HG03558 (cell line): ENCODE measurements around the gene LRP1B.
"Not testable (repeated sequence)": the region's sequence is repeated elsewhere in the genome, so short reads cannot be mapped to it uniquely, and the experiment has no call there.

Experiments used
- ATAC-seq: cut with Tn5 transposase; IDR thresholded peaks from one replicate; pipeline ENCODE4 v1.9.1; 2021; ENCODE audit warnings: moderate number of reproducible peaks; ENCODE audit not compliant: unreplicated experiment; ENCODE audit errors: extremely low read depth

LRP1B gene

DNA sequence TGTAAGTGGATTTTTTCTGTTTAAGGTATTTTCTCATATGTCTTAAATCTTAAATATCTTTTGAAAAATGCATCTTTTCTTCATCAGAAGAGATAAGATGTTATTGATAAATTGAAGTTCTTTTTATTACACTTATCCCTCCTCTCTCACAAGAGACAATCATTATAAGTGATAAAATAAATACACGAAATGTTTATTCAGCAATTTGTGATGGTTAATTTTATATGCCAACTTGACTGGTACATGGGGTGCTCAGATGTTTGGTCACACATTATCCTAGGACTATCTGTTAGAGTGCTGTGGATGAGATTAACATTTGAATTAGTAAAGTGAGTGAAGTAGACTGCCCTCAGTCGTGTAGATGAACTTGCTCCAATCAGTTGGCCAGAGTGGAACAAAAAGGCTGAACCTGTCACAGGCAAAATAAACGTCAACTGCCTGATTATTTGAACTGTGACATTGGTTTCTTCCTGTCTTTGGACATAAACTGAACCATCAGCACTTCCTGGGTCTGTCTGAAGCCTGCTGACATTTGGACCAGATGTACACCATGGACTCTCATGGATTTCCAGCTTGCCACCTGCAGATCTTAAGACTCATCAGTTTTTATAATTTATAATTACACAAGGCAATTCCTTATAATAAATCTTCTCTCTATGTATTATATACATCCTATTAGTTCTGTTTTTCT is 1126.7 kb downstream of the LRP1B start:
- no peak for ATAC-seq

DNA sequence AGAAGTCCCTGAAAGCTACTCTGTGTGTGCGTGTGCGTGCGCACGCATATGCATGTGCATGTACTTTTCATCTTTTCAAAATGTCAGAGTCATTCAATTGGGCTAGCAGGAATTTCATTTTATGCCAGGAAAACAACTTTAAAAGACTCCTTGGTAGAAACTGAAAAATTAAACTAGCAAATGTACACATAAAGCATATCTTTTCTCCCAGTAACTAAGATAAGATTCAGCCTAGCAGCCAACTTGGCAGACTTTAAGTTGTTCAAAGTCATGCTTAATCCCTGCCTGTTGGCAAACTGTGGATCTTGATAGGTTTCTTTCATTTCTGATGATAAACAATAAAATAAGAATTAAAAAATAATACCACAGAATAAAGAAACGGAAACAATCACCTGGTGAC is 1129.1 kb downstream of the LRP1B start:
- ATAC-seq = no peak

DNA sequence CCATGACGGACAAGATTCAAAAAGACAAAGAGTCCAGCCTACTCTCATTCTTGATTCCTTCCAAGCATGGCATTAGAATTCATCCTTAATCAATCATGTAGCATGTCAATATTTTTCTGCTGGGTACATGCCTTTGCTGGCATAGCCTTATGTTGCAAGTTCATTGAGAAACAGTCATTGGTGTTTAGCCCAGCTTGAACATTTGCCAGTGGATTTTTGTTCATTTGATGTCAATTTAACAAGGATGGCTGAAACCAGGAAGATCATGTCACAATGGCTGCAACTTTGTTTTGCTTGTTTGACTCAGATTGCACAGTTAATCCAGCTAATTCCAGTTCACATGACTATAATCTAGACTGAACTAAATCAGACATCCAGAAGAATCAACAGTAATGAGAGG is 1132.2 kb downstream of the LRP1B start:
- no peak for ATAC-seq

DNA sequence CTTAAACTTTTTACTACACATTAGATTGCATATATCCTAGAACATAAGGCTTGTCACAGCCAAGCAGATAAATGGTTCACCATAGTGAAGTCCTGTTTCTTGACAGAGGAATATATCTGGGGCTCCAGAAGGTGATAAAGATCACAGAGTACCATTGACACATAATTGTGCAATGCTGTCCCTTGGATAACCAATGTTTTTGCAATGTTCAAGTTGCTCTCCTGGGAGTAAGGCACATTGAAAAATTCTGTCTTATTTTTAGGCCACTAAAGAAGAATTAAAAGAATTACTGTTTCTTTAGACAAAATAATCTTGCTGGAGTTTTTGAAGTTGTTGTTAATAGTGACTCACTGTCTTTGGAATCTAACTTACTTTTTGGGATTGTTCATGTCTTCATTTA is 1132.8 kb downstream of the LRP1B start:
- ATAC-seq = no peak

DNA sequence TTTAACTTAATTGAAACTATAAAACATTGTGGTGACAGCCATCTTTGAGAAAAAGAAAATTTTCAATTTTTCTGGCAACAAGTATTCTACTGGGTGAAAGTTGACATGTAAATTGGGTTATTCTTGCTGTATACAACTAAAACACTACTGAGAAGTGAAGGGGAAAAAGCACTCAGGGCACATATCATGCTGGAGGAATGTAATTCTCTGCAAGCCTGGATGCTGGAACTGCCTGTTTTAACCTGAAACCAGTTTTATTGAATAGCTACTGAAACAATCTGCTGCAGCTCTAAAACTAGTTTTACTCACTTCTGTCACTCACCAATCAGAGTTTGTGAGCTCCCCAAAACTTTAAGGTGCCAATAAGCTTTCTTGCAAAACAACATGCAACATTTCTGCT is 1136.0 kb downstream of the LRP1B start:
- no peak for ATAC-seq

DNA sequence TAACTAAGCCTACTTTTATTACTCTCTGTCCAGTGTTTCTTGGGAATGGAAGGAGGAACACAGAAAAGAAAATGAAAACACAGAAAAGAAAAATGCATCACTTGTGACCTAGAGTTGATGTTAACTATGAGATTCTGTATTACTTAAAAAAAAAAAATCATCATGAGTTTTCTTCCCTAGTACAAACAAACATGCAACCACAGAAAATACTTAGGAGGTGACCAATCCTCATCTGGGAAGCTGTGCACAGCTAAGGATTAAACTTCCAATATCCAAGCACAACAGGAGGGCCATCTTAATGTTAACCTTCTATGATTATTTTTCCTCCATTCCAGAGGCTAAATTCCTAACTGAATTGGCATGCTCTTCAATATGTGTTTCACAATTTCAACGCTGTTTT is 1140.4 kb downstream of the LRP1B start:
- ATAC-seq = no peak

DNA sequence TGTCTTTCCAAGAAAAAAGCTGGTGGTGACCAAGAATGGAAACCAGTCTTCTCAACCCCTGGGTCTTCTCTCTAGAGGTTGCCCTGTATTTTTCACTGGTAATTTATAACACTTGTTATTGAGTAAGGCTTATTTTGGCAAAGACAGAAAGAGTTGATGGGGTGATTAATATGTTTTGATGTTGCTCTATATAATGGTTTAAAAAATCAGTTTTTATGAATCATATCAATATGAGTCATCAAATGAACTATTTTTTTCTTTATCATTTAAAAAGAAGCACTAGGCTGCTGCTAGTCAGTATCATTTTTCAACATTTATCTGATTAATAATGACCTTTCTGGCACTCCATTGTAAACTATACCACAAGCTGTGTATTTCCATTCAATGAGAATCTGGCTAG is 1142.2 kb downstream of the LRP1B start:
- ATAC-seq = no peak

DNA sequence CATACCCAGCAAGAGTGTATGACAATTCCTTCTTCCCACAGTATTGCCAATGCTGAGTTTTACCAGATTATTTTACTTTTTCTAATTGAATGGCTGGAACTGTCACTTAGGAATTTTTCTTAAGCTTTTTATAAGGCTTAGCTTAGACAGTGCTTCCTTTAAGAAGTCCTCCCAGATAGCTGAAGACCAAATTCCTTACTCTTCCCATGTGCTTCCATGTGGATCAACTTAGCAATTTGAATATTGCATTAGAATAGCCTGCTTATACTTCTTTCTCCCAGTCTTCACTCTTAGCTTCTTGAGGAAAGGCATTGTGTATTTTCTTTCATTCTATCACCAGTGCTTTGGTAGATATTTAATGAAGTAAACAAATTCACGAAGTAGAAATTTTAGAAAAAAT is 1144.4 kb downstream of the LRP1B start:
- no peak for ATAC-seq

DNA sequence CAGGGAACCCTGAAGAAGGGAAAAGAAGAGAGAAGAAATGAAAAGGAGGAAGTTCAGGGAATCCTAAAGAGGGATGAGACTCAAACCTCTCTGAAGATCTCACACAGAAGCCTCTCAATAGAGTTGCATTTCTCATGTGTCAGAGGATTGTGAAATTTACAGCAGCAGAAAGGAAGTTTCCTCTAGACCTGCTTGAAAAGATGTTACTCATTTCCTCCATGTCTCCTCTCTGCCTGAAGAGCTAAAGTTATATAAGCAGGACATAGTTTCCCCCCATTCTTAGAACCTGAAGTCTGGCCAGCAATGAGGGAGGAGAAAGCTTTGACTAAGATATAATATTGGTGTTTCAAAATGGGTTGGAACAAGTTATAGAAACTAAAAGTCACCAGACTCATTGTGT is 1155.6 kb downstream of the LRP1B start:
- no peak for ATAC-seq

DNA sequence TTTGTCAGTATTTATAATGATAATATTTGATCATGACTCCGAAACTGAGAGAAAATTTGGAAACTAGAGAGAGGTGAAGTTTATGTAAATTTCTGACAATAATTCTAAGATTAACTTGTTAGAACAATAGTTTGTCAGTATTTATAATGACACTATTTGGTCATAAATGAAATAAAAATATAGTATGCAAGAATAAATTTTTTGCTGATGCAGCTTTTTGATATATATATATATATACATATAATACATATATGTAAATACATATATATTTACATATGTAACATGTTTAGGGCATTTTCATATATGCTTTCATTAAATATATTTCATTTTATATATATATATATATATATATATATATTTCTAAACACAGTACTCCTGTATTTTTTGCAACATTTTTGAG is 1158.1 kb downstream of the LRP1B start:
- ATAC-seq = no peak

DNA sequence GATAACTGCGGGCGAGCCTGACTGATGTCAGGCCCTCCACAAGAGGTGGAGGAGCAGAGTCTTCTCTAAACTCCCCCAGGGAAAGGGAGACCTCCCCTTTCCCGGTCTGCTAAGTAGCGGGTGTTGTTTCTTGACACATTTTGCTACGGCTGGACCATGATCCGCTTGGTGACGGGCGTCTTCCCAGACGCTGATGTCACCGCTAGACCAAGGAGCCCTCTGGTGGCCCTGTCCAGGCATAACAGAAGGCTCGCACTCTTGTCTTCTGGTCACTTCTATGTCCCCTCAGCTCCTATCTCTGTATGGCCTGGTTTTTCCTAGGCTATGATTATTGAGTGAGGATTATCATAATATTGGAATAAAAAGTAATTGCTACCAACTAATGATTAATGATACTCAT is 1166.5 kb downstream of the LRP1B start:
- not testable (repeated sequence) for ATAC-seq

DNA sequence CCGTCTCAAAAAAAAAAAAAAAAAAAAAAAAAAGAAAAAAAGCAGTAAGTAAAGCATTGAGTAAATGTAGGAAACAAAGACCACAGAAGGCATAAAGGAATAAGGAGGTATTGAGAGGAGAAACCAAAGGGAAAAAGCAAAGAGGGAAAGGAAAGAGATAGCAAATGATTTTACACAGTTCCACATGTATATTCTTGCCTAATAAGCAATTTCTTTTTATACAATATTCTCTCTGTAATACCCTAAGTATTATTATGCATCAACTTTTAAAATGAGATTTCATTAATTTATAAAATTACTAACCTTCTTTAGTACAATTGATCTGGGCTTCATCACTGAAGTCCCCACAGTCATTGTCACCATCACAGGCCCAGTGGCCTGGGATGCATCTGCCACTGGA is 1180.9 kb downstream of the LRP1B start:
- ATAC-seq = no peak

DNA sequence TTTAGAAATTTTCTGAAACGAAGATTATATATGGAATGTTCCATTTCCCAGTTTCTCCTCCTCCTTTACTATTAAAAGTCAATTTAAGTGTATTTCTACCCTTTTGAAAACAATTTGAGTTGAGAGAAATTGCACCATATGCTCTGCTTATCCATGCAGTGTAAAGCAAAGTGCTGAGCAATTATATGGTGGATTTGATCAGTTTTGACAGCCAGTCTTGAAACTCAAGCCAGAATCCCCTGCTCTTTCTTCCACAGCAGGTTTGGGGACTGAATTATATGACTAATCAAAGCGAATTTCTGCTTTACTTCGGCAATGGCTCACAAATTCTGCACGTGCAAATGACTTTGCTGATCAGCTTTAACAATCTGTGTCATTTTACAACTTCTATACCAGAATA is 1183.6 kb downstream of the LRP1B start:
- ATAC-seq = no peak

DNA sequence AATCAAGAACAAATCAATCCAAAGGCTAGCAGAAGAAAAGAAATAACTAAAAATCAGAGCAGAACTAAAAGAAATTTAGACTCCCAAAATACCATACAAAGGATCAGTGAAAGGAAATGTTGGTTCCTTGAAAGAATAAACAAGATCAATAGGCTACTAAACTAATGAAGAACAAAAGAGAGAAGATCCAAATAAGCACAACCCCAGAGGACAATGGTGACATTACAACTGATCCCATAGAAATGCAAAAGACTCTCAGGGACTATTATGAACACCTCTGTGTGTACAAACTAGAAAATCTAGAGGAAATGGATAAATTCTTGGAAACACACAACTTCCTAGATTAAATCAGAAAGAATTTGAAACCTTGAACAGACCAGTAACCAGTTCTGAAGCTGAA is 1186.9 kb downstream of the LRP1B start:
- ATAC-seq = no peak

DNA sequence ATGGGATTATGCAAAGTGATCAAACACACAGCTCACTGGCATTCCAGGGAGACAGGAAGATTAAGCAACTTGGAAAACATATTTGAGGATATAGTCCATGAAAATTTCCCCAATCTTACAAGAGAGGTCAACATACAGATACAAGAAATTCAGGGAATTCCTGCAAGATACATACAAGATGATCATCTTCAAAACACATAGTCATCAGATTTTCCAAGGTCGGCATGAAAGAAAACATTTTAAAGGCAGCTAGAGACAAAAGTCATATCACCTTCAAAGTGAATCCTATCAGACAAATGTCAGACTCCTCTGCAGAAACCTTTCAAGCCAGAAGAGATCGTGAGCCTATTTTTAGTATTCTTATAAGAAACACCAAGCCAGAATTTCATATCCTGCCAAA is 1188.5 kb downstream of the LRP1B start:
- ATAC-seq = no peak

DNA sequence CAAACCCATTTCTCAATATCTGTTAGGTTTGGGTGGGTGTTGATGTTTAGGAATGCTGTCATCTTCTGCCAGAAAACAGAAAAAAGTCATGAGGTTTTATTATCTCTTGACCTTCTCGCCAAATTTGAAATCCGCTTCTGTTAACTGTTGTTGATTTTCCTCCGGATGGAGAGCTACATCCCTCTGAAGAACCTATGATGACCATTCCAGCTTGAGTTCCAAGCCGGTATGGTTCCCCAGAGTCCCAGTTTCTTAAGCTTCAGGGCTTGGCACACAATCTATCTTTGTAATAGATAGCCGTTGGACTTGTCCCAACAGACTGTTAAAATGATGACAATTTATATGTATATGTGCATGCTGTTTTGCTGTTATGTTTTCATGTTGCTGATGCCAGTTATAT is 1201.0 kb downstream of the LRP1B start:
- ATAC-seq = no peak

DNA sequence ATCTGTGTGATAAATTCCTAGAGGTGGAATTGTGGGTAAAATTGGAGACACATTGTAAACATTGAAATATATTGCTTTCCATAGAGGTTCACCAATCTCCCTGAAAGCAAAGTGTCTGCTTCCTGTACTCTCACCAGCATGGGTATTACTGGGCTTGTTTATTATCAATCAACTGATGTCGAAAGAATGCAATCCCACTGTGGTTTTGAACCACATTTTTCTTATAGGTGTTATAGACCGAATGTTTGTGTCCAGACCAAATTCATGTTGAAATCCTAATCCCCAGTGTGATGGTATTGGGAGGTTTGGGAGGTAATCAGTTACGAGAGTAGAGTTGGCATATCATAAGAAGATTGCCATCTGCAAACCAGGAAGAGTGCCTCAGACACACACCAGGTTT is 1212.4 kb downstream of the LRP1B start:
- ATAC-seq = no peak

DNA sequence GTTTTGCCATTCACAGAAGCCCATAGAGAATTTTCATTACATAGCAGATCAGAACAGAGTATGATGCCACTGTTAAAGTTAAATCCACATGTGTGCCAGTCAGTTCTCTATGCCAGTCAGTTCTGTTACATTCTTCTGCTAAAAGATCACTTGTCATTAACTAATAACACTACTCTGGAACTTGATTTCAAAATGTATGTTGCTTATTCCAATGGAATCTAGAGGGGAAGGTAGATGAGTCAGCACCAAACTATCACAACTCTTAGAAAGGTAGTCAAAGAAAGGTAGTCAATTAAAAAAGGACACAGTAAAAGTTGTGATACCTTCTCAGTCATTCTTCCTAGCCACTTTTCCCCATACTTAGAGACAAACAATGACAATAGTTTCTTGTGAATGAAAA is 1214.4 kb downstream of the LRP1B start:
- no peak for ATAC-seq

DNA sequence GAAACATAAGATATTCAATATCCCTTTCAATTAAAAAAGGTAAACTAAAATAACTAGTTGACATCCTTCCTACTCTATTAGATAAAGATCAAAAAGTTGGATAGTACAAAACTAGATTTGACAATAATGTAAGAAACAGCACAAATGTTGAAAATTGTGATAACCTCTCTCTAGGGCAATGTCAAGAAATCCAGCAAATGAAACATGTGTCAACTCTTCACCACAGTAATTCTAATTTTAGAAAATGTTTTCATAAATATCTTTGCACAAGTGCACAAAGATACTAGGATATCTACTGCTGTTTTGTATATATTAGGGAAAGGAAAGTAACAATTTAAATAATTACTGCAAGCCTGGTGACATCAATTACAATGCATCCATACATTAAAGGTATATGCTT is 1220.1 kb downstream of the LRP1B start:
- ATAC-seq = no peak

DNA sequence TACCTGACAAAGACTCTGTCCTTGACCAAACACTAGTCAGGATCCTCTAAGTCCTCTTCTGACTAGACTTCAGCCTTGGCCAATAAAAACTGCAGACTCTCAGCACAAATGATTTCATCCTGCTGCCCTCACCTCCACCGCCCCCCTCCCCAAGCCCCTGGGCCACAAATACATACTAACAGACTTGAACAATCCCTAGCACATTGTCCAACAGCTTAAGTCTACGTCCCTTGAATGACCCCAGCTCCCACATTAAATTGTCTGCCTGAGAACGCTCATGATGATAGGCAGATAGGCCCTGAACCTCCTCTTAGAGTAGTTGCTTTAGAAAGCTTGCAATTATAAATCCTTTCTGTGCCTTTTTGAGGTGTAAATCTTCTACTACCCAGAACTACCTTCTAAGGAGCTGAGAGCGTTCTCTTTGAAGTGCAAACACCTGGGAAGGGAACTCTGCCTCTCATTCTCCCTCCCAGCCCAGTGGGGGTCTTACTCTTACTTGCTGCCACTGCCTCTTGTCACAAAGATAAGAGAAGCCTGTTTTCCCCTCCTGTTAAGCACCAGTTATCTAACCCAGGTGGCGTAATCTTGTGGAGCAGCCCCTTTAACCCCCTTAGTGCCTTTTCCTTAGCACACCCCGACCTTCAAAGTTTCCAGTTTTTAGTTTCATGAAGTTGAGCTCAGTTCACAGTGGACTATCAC is 1225.6 kb downstream of the LRP1B start:
- no peak for ATAC-seq

DNA sequence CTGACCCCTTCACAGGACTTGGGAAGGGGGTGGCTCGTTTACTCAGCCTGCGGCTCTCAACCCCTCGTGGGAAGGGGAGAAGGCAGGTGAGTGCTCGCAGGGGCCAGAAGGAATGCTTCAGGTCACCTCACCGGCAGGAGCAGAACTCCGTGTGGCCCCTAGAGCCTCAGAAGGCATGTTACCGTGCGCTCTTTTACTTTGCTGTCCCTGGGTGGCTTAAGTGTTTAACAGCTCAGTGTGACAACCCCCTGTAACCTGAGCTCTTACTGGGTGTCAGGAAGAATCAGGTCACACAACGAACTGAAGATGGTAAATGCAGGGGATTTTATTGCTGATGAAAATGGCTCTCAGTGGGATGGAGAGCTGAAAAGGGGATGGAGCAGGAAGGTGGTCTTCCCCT is 1235.4 kb downstream of the LRP1B start:
- ATAC-seq = no peak

DNA sequence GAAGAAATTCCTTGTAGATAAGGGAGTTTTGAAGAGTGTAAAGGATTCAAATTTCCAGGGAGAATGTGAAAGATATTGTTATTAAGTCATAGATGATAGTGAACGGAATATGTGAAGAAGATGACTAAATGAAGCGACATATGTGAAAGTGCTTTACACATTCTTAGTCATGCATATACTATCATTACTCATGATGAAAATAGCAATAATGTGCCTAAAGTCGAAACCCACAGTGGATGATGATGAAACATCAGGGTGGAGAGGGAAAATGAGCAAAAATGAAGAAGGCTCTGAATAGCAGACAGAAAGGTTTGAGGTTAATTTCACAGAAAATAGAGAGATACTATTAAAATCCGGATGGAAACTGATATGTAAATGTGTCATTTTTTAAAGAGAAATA is 1237.1 kb downstream of the LRP1B start:
- ATAC-seq = no peak
